Stimulated activated CD4-positive, alpha-beta T cell treated with anti-CD3 and anti-CD28 coated beads, Interleukin-2, amount 100 ng/mL, for 48 hours (primary cell): ENCODE results near the gene EPPIN.

Source experiments
- DNase-seq, 2 donors: peaks; one replicate each; pipeline ENCODE4 v3.0.0-alpha.2; 2020

Gene EPPIN

GRCh38 chr20:45538209-45538799, 8.9 kb downstream of the EPPIN start:
- DNase-seq = no peak

DNA sequence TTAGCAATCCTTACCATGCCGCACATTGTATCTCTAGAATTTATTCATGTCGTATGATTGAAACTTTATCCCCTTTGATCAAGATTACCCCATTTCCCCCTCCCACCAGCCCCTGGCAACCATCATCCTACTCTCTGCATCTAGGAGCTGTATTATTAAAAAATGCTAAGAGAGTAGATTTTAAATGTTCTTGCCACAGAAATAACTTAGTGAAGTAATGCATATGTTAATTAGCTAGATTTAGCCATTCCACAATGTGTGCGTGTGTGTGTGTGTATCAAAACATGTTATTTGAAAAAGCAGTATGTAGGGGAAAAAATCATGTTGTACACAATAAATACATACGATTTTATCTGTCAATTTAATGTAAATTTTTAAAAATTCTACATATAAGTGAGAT, 19.9 kb downstream of the EPPIN start:
- no peak for DNase-seq

DNA sequence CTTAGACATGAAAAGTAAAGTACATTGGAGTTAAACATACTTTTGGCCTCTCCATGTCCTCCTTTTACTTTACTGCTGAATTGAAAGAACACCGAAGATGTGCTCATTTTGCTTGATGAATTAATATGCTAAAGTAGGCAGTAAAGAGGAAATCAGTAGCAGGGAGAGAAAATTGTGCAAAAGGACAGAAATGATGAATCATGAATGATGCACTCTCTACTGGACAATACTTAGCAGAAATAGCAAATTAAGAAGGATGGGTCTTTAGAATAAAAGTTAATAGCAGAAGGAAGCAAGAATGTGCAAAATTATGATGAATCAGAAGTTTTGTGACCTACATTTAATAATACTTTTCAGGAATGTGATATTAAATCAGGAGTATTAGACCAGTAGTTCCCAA, 23.4 kb downstream of the EPPIN start:
- DNase-seq = no peak

DNA sequence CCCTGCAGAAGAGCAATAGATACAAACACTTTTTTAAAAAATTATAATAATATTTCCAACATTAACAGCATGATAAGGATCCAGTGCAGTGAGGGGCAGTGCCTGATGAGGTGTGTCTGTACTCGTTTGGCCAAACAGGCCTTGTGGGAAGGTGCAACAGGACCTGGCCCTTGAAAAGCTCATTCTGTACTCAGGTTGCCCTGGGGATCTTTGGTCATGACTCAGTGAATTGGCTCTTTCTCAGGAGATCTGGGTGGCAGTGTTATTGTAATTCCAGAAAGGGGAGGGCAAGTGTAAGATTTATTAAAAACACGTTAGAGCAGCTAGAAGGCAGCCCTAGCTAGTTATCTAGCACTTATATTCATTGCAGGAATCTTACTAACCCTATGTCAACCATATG, 28.9 kb downstream of the EPPIN start:
- no peak for DNase-seq

- DNase-seq = no peak
Measured at GRCh38 chr20:45515147-45515913, 31.9 kb downstream of the EPPIN start, which contains the start of gene SPINT3. SPINT3 (minus strand) TSS chr20:45515622; CDS start chr20:45515608, 14 bp downstream.

DNA sequence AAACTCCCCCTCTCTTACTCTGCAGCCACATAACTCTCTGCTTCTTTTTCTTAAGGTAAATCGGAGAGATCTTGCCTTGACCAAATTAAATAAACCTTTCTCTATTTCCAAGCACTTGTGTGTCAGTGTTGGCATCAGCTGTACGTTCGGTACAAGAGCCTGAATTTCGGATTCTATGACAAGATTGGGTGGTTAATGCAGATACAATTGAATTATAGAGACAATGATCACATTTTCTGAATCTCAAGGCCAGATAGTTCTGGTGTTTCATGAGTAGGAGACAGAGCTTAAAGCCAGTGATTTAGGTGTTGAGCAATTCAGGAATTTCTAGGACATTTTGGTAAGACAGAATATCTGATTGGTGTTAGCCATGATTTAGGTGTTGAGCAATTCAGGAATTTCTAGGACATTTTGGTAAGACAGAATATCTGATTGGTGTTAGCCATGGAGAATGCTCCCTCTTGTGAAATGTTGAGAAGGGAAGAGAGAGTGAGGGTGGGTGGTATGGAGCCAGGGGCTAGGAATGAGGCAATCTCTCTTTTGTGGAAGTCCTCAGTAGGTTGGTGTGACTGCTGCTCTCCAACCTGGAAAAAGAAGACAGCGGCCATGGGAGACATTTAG, 36.8 kb downstream of the EPPIN start:
- DNase-seq = no peak

- DNase-seq = no peak
Measured at GRCh38 chr20:45509091-45509490, 38.1 kb downstream of the EPPIN start.

- DNase-seq = no peak
Measured at GRCh38 chr20:45508068-45508886, 38.9 kb downstream of the EPPIN start.

DNA sequence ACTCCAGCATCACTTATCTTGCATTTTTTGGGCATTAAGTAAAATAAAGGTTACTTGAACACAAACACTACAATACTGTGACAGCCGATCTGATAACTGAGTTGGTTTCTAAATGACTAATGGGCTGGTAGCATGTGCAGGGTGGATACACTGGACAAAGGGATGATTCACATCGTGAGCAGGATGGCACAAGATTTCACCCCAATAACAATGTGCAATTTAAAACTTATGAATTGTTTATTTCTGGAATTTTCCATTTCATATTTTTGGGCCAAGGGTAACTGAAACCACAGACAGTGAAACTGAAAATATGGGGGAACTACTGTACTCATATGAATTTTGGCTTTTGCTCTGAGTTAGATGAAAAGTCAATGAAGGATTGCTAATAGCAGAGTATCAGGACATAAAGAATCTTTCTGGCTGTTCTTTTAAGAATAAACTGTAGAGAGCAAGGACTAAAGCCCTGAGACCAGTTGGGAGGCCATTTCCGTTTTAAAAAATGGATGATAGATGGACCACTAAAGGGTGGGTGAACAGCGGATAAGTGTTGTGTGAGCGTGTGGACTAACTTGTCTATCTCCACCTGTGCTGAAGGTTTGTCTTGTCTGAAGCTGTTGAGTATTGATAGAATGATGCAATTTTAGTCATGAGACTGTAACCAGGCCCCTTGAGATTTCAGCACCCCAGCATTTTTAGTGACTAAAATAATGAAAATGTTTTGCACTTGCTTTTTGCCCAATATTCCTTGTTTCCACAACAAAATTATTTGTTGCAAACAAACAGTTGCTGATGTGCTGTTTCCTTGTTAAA, 40.0 kb downstream of the EPPIN start:
- no peak for DNase-seq

GRCh38 chr20:45506398-45506797, 40.8 kb downstream of the EPPIN start:
- DNase-seq = no peak

DNA sequence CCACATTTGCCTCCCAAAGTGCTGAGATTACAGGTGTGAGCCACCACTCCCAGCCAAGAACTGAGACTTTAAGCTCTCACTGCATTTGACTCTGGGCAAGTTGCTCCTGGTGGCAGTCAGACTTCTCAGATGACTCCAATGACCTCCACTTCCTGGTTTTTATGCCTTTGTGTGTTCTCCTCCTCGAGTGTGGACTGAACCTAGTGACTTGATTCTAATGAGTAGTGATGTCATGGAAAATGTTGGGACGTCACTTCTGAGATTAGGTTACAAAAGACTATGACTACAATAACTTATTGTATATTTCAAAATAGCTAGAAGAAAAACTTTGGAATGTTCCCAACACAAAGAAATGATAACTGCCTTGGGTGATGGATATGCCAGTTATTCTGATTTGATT, 43.8 kb downstream of the EPPIN start:
- no peak for DNase-seq

GRCh38 chr20:45502561-45502960, 44.6 kb downstream of the EPPIN start:
- no peak for DNase-seq

- DNase-seq = no peak
Measured at GRCh38 chr20:45501600-45501999, 45.6 kb downstream of the EPPIN start.

DNA sequence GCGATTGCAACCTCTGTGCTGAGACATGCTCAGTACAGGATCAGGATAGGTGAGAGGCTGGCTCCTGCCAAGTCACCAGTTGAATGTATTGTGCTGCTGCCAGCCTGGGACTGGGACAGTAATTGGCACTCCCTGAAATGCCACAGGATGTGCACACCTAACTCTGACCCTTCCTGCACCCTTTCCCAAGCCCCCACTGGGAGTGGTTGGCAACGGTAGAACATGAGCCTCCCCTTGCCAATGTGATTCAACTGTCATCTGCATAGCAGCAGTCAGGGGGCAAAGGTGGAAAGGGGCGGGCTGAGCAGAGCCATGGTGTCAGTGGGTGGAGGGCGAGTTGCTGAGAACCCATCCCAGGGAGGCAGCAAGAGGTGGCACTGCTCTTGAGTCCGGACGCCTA, 47.2 kb downstream of the EPPIN start:
- no peak for DNase-seq

- no peak for DNase-seq
Measured at GRCh38 chr20:45497971-45498494, 49.2 kb downstream of the EPPIN start.

- no peak for DNase-seq
Measured at GRCh38 chr20:45496166-45496565, 51.0 kb downstream of the EPPIN start.

- DNase-seq = no peak
Measured at GRCh38 chr20:45495501-45495941, 51.7 kb downstream of the EPPIN start.
